Cerebellar nuclear complex (tissue), 1 donor: ENCODE data around the gene DTX1.
"Not testable (repeated sequence)": the region's sequence is repeated elsewhere in the genome, so short reads cannot be mapped to it uniquely, and the experiment has no call there.

Source experiments
- DNase-seq, 2 experiments: peaks; one replicate each; lab custom pipeline; 2025; lab: John Stamatoyannopoulos, UW

DTX1 gene

DNA sequence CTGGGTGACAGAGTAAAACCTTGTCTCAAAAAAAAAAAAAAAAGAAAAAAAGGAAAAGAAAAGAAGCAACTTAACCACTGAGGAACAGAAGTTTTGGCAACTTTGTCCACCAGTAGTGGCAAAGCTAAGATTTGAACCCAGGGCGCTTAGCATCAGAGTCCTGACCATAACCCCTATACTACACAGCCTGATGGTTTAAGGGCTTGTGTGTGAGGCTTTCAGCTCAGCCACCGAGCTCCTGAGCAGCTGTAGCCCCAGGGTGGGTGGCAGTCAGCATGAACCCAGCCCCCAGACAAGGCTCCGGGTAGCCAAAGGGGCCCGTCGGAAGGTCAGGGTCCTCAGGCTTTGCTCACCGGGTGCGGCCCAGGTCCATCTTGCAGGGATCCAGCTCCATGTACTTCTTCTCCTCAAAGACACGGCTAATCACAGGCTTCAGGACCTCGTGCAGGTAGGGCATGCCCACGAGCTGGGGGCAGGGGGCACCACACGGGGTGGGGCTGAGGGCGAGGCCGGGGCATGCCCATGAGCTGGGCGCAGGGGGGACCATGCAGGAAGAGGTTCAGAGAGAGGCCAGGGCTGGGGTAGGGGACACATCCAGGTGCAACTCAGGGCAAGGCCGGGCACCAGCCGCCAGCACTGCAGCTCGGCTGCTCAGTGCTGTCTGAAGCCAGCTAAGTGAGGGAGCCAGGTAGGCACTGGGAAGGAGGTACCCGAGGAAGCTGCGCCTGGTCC is 58.1 kb downstream of the DTX1 start:
- no peak for DNase-seq

DNA sequence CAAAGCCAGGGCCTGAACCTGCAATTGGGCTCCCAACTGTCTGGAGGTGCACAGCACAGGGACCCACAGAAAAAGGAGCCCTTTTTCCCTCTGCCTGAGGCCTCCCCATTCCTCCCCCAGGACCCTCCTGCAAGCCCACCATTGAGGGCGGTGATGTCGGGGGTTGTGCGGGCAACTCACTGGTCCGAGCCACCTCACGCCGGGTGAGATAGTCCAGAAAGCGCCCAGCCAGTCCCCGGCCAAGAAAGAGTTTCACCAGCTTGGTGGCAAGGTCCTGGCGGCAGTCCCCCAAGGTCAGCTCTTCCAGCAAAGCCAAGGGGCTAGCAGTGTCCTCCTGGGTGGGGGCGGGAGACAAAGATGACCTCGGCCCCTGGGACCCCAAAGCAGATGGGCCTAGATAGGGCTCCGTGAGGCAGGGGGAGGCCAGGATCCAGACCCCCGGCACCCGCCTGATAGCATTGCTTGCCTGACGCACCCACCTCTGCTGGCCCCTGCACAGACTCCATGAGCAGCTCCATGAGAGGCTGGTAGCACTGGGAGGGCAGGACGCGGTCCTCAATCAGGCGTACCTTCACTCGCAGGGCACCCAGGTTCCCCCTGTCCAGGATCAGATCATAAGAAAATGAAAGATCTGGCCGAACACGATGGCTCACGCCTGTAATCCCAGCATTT is 59.1 kb downstream of the DTX1 start:
- no peak for DNase-seq

DNA sequence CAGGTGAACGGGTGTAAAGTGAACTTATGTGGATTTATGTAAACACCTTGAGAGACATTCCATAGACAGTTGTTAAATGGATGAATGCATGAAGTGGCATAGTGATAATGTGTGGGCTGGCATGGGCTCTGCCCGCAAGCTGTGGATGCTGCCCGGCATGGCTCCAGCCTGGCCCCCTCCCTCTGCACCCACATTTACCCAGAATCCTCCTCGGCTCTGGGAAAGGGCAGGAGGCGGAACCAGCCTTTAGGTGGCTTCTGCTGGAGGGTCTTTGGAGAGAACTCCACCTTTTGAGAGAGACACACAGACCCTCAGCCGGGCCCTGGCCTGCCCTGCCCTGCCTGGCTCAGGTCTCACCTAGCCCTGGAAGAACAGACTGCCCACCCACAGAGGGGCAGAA is 60.3 kb downstream of the DTX1 start:
- DNase-seq = no peak

DNA sequence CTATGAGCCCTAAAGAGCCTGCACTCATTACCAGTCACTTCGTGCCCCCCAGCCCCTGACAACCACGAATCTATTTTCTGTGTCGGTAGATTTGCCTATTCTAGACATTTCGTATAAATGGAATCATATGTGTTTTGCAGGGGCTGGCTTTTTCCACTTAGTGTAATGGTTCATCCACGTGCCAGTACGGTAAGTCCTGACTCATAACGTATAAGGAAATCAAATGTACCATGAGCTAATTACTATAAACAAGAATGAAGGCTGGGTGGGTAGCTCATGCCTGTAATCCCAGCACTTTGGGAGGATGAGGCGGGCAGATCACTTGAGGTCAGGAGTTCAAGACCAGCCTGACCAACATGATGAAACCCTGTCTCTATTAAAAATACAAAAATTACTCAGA is 61.2 kb downstream of the DTX1 start:
- DNase-seq = not testable (repeated sequence)

DNA sequence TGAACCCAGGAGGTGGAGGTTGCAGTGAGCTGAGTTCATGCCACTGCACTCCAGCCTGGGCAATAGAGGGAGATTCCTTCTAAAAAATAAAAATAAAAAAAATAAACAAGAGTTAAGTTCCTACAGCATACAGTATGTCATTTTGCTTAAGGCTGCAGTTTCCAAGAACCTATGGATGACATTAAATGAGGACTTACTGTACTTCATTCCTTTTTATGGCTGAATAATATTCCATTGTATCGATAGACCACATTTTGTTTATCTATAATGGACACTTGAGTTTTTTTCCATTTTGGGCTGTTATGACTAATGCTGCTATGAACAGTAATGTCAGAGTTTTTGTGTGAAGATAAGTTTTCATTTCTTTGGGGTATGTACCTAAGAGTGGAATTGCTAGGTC is 61.6 kb downstream of the DTX1 start:
- DNase-seq = no peak

DNA sequence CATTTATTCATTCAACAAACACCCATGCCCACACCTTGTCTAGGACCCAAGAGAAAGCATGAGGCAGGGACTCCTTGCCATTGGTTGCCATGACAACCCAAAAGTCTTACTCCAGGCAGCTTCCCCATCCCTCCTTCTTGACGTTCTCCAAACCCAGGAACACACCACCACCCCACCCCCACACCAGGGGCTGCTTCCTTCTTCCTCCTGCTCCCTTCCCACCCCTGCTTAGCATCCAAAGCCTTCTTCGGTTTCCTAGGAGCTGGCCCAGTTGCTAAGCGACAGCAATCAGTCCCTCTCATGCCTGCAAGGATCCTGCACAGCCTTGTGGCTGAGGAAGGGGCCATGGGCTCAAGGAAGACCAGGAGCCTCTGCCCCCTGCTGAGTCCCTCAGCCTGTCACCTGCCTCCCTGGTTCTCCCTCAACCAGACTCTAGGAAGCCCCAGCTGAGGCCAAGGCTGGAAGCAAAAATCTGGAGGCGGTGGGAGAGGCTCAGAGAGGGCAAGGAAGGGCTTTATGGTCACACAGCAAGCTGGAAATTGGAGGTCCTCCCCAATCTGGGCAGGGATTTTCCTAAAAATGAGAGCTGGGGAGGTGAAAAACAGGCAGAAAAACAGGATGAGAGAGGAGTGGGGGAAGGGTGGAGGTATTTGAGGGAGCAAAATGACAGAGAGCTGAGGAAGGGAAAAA is 63.6 kb downstream of the DTX1 start:
- no peak for DNase-seq

DNA sequence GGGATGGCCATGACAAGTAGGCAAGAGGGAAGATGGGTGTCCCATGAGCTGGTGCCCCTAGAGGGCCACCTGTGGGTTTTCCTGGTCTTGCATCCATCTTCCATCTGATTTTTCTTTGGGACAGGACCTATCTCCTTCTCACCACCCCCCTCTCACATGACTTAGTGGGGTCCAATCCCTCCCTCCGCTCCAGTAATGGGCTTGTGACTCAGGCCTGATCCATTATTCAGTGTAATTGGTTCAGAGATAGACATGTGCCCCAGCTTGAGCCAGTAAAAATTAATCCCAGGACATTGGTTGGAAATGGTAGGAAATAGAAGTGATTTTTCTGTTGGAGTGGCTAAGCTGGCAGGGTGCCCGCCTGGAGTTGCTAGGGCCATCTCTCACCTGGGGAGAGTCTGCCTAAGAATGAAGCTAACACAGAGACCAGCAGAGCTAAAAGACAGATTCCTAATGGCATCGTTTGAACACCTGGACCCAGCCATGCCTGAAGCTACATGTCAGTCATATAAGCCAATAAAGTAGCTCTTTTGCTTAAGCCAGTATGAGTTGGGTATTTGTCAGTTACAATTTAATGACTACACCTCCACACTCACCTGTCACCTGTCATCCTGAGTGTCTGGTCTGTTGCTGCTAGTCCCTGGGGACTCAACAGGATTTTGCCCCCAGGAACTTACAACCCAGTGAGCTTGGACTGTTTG is 64.3 kb downstream of the DTX1 start:
- DNase-seq = no peak

DNA sequence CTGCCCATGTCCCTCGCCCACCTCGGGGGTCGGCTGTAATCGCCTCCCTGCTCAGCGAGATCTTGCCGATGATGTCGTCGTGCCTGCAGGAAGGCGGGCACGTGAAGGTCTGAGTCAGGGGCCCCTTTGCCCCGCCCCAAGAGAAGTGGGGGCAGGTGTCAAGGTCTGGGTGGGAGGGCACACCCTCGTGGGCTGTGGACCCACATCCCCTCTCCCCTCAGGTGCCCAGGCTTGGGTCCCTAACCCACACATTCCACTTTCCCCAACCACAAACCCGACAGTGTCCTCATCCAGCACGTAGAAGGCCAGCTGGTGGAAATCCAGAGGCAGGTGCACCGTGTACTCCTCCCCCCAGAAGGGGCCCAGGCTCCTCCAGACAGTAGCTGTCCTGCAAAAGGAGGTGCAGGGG is 71.3 kb downstream of the DTX1 start:
- DNase-seq = no peak

DNA sequence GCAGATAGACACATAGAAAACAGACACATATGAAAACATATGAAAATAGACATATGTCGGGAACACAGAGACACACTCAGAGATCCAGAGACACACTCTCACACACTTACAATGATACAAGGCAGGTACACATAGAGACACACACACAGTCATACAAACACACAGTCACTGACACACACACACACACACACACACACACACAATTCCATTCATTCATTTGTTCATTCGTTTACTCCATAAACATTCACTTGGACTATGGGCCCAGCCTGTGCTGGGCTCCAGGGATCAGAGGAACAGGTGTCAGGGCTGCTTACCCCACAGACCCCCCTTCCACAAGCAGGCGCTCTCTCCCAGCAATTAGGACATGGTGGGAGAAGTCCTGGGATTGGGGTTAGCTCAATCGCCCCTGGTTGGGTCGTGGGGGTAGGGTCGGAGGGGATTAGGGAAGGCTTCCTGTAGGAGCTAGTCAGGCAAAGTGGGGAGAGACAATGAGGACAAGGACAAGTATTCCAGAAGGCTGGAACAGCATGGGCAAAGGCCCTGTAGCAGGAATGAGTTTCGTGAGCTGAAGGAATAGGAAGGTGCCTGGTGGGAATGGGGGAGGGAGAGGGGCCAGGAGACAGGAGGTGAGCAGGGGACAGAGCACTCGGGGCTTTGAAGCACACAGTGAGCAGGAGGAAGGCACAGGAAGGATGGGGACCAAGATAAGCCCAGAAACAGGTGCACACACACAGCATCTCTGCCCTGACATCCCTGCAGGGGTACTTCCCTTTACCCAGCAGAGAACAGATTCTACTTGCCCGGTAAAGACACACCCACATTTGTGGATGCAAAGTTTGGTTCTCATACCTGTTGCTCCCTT is 72.5 kb downstream of the DTX1 start:
- DNase-seq = no peak

DNA sequence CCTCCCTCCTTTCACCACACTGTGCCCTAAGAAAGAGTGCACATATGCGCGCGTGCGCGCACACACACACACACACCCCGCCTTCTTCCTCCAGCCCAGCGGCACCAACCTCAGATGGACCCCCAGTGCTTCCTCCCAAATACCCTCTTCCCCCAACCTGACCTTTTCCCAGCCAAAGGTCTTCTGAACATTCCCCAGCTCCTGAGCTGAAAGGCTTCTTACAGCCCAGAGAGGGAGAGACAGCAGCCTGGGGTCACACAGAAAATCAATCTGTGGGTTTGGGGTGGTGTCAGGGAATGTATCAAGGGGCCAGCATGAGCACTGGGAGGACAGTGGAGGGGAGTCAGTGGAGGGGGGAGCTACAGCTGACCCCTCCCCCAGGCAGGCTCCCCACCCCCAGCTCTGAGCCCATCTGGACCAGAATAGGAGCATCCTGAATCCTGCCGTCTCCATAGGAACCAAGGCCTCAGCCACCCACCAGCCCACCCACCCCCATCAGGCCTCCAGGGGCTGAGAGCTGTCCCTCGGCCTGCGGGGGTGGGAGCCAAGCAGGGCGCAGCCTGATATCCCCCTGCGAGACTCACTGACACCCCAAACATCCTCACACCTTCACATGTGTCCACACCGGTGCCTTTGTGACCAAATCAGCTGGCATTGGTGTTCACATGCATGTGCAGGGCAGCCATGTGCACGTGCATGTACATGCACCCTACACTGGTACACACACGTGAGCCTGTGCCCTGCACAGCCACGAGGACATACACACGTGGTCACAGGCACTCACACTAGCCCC is 73.3 kb downstream of the DTX1 start:
- no peak for DNase-seq

DNA sequence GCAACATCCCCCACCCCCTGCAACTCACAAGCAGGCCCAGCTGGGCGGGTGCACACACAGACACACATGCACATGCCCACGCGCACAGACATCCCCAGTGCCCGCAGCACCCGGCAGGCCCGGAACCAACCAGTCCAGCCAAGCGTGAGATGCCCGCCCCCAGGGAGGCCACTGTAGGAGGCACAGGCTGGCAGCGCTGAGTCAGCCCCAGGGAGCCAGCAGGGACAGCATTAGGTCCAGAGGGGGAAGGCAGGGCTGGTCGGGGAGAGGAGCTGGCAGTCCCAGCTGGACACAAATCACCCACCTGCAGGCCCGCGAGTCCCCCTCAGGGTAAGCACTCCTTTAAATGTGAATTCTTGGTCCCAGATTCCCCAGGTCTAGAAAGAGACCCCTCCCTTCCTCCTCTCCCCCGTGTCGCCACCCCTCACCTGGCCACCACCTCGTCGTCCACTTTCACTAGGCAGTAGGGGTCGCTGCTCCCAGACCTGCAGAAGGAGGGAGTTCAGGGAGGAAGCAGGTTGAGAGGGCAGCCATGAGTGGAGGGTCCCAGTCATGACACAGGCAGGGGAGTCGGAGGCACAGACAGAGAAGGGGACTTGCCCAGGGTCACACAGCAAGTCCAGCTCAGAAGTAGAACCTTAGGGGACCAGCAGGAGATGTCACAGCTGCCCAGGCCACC is 74.1 kb downstream of the DTX1 start:
- no peak for DNase-seq

DNA sequence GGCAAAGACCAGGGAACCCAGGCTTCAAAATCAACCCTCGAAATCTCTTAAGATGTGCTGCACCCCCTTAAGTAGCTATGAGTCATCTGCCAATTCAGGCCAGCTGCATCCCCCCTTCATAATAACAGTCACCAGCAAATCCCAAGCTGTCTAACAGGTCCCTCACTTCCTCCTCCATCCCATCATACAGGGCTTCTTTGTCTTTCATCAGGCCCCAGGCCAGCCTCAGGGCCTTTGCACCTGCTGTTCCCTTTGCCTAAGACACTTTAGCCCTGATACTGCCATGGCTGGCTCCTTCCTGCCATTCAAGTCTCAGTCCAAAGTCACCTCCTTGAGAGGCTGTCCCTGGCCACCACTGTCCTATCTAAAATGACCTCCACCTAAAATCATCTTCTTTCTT is 75.0 kb downstream of the DTX1 start:
- no peak for DNase-seq

DNA sequence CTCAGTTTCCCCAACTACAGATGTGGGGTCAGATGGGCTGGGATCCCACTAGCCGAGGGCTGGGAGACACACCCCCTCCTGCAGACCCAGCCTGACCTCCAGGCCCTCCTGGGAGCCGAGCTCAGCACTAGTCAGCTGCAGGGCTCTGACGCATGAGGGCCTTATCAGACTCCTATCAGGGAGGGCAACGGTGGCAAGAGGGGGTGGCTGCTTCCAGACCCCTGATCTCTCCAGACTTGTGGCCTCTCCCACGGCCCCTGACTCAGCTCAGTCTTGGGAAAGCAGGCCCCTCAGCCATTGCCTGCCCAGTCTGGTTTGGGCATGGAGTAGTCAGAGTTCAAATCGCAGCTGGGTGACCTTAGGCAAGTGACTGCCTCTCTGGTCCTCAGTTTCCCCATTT is 76.5 kb downstream of the DTX1 start:
- no peak for DNase-seq

DNA sequence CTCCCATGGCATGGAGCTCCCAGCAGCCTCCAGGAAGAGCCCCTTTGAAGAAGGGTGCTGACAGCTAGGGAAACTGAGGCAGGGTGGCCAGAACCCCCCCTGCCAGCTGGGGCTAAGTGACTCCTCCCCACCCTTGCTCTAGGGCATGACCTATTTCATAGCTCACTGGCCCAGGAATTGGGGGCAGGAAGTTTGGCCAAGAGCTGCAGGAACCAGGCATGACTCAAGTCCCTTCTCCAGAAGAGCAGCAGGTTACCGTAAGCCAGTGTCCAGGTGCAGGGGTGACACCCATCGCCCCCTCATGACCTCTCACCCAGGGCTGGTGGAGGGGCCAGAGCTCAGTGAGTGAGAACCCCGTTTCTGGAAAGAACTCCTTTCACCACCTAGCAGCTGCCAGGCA is 77.1 kb downstream of the DTX1 start:
- no peak for DNase-seq

DNA sequence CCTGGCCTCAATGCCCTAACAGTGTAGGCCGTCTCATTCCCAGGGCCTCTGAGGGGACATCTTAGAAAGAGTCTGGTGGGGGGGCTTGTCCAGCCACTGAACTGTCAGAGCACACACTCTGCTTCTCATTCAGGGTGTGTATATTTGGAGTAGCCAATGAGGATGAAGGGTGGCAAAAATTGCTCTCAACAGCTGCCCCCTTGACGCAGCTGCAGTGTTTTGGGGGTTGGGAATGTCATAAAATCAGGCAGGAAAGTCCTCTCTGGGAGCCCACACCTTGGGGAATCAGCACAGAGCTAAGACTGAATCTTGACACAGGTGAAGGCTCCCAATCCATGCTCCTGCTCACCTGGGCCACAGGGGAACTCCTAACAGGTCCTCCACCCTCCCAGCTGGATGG is 77.5 kb downstream of the DTX1 start:
- no peak for DNase-seq

DNA sequence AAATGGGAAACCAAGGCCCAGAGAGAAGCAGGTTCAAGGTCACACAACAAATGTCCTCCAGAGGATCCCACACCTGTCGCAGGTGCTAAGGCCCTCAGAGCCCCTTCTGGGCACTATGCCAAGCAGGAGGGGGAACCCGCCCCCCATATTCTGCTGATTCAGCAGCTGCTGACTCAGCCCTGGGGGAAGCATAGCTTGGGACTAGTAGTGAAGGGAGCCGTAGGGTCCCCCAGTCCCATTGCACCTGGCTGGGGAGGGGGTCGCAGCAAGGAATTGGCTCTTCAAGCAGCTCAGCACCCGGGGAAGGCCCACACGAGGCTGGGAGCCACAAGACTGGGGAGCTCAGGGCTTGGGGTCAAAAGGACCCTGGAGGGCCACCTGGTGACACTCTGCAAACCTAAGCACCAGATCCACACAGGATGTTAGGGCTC is 78.0 kb downstream of the DTX1 start:
- no peak for DNase-seq

DNA sequence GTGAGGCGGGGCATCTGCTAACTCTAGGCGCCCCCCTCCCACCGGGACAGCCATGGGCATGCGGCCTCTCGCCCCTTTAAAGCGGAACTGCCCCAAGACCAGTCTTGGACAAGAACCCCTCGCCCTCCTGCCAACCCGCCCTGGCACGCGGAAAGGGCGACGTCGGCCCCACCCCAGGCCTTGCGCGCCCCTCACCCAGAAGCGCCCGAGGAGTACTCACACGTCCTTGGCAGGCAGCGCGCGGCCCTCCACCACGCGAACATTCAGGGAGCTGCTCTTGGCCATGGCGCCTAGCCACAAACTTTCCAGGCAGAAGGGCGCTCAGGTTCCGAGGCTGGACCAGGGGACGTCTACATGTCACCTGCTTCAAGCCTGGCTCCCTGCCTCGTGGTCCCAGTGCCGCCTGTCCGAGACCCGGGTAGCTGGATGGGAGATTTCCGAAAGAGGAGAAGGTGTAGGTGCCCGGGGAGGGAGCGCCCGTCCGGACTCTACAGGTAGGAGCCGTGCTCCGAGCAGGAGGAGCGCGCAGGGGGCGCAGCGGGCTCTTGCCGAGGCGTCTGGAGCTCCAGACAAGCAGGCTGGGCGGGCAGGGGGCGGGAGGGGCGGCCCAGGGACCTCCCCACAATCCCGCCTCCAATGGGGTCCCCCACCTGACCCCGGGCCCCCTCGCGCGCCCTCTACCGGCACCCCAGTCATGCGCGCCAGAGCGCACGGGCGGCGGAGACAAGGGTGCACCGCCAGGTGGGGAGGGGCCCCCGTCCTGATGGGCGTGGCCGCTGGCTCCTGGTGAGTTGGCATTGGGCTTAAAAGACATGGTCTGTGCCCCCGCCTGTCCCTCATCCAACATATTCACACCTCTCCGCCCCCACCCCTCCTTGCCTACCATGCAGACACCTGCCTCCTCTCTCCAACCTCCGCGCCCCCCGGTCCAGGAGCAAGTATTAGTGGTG is 78.9 kb downstream of the DTX1 start, which contains the start of gene RASAL1:
RASAL1 (minus strand) TSS at position 584 of the 950 bp plus-strand sequence; CDS start at position 285, 299 bp downstream.
- DNase-seq = no peak

DNA sequence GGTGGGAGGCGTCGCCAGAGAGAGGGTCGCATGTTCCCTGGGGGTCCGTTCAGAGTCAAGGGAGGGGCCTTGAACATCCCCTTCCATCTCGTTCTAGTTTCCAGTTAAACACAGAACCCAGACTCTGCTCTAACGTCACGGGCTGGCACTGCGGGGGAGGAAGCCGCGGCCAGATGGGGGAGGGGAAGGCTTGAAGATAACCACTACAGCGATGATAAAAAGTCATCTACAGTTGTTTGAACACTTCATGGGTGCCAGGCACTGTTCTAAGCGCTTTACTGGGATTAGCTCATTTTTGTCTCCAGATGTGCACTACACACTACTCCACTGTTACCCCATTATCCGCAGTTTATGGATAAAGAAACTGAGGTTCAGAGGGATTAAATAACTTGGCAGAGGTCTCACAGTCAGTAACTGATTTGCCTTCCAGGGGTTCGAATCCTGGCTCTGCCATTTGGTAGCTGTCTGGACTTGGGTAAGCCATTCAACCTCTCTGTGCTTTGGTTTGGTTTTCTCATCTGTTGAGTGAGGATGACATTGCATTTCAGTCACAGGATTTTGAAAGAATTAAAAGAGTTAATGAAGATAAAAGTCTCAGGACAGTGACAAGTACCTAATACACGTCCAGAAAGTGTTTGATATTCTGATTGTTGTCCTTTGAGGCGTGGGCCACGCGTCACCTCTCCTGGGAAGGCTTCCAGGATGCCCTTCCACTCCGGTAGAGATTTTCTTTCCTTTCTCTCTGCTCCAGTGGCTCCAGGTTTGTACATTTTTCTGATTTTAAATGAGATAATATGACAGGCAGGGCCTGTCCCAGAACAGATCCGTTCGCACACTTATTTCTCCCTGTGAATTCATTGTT is 79.8 kb downstream of the DTX1 start:
- DNase-seq = no peak
